ENCODE data around the gene TMEM63C. TPM values are rescaled to one million over a fixed set of nuclear protein-coding genes. Genes with fewer than 3 reads are reported as not detected.

TMEM63C gene
- total RNA-seq, 1 experiment from 2014 or later: 5.7 TPM

DNA sequence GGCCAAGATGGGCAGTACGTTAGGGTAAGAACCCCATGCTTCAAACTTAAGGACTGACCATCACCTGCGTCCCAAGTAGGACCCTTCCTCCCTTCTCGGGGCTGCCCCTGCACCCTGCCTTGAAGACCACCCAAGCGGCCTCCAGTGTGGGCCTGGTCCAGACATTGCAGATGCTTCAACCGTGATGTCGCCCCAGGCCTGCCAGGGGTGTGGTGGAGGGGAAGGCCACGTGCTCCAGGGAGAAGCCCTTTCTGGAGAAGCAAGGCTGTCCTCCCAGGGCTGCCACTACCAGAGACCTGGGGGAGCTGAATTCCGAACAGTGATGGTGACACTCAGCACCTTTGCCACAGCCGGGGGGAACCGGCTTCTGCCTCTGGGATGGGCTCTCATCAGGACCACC is 76.1 kb downstream of the TMEM63C start:
- Histone ChIP-seq H3K9me2 (ENCODE audit: insufficient read depth) (no peaks in the 10 kb centered on the region), H3K36me3 (ENCODE audit: control insufficient read depth in 1 of 2, insufficient read depth in 2 of 2, low read length in 2 of 2) (no peaks in the 10 kb centered on the region), H4K20me1 (ENCODE audit: insufficient read depth) (no peaks in the 10 kb centered on the region), H3K27ac (ENCODE audit: low read depth, low read length) (no peak overlapping the region), H3K9ac (ENCODE audit: low read length) (no peak overlapping the region), H3K79me2 (ENCODE audit: insufficient read depth, low read length) (no peaks in the 10 kb centered on the region), H3K4me1 (ENCODE audit: control insufficient read depth in 1 of 2, insufficient read depth in 2 of 2, low read length in 2 of 2) (no peaks in the 10 kb centered on the region), H3K4me2 (ENCODE audit: low read length) (no peak overlapping the region), H2AFZ (ENCODE audit: low read depth, low read length, poor library complexity, severe bottlenecking) (no peak overlapping the region), H3K27me3 (ENCODE audit: insufficient read depth, low read length) (no peaks in the 10 kb centered on the region), H3K9me3 (ENCODE audit: control insufficient read depth in 1 of 2, insufficient read depth in 1 of 2, low read depth in 1 of 2, low read length in 2 of 2) (no peaks in the 10 kb centered on the region), H3K4me3 (replicated peaks in 1 of 2; ENCODE audit: low read depth in 1 of 2, low read length in 2 of 2) (no peak overlapping the region)
- ChIA-PET POLR2A (no interaction called here), CTCF (no interaction called here), RAD21 (ENCODE audit: low non-redundant PET in 1 of 2, low total read pairs in 2 of 2, uncharacterized antibody in 2 of 2, unreplicated experiment in 2 of 2) (no interaction called here)
- intact Hi-C loops (cut with micrococcal nuclease): no loop called here
- ATAC-seq (no peak), DNase-seq (ENCODE audit: low read depth, low spot score) (no peak)
- TF ChIP-seq FOSL1 (IDR thresholded peaks at IDR 0.05; ENCODE audit: low read depth) (no peak), ZNF274 (IDR thresholded peaks at IDR 0.05; ENCODE audit: low read depth, low read length) (no peak), SRF (IDR thresholded peaks at IDR 0.05; ENCODE audit: low read depth) (no peak), POLR2A (IDR thresholded peaks at IDR 0.05; ENCODE audit: borderline replicate concordance, extremely low read depth, insufficient read depth, insufficient read length) (no peak), YY1 (IDR thresholded peaks at IDR 0.05; ENCODE audit: extremely low read depth, insufficient replicate concordance, low read depth, low read length) (no peak)
- TF ChIP-seq, protein P1, sequence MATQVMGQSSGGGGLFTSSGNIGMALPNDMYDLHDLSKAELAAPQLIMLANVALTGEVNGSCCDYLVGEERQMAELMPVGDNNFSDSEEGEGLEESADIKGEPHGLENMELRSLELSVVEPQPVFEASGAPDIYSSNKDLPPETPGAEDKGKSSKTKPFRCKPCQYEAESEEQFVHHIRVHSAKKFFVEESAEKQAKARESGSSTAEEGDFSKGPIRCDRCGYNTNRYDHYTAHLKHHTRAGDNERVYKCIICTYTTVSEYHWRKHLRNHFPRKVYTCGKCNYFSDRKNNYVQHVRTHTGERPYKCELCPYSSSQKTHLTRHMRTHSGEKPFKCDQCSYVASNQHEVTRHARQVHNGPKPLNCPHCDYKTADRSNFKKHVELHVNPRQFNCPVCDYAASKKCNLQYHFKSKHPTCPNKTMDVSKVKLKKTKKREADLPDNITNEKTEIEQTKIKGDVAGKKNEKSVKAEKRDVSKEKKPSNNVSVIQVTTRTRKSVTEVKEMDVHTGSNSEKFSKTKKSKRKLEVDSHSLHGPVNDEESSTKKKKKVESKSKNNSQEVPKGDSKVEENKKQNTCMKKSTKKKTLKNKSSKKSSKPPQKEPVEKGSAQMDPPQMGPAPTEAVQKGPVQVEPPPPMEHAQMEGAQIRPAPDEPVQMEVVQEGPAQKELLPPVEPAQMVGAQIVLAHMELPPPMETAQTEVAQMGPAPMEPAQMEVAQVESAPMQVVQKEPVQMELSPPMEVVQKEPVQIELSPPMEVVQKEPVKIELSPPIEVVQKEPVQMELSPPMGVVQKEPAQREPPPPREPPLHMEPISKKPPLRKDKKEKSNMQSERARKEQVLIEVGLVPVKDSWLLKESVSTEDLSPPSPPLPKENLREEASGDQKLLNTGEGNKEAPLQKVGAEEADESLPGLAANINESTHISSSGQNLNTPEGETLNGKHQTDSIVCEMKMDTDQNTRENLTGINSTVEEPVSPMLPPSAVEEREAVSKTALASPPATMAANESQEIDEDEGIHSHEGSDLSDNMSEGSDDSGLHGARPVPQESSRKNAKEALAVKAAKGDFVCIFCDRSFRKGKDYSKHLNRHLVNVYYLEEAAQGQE (IDR thresholded peaks at IDR 0.05; ENCODE audit: low read depth): no peak
- TF ChIP-seq, protein P2, sequence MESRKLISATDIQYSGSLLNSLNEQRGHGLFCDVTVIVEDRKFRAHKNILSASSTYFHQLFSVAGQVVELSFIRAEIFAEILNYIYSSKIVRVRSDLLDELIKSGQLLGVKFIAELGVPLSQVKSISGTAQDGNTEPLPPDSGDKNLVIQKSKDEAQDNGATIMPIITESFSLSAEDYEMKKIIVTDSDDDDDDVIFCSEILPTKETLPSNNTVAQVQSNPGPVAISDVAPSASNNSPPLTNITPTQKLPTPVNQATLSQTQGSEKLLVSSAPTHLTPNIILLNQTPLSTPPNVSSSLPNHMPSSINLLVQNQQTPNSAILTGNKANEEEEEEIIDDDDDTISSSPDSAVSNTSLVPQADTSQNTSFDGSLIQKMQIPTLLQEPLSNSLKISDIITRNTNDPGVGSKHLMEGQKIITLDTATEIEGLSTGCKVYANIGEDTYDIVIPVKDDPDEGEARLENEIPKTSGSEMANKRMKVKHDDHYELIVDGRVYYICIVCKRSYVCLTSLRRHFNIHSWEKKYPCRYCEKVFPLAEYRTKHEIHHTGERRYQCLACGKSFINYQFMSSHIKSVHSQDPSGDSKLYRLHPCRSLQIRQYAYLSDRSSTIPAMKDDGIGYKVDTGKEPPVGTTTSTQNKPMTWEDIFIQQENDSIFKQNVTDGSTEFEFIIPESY (IDR thresholded peaks at IDR 0.05; ENCODE audit: extremely low read depth, insufficient replicate concordance, low read length): no peak
- no TSS peak for BruUV-seq (replicated peaks)

Measured in HCT116 (cell line).